VCaP (cell line): Measurements from ENCODE around the gene GRB10.

ENCODE experiments used
- H3K27ac ChIP-seq: fragments of 450-650 bp; 2 replicates; pipeline ENCODE4 v1.5.1; 2017
- TF ChIP-seq, protein P1 (sequence below): fragments of 450-650 bp; conservative IDR thresholded peaks from 2 replicates; pipeline ENCODE4 v1.5.1; 2017; ENCODE audit warnings: mild to moderate bottlenecking, moderate library complexity

The GRB10 gene

DNA sequence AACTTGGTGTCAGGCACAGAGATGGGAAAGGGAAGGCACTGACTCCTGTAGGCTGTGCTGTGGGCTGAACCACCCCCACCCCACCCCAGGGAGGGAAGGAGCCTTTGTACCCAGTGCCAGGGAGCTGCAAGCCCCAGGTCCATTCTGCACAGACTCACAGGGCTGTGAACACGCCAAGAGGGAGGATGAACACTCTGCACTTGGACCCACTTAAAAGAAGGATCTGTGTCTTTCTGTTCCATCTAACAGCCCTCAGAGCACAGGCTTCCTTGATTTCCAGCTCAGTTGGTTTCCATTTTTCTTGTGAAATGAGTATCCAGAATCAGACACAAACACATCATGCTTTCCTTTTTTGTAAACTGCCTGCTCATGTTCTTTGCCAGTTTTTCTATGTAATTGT lies 84.9 kb downstream of the GRB10 start:
- H3K27ac ChIP-seq, result peak overlapping the region; percentile 73
- TF ChIP-seq, protein P1, sequence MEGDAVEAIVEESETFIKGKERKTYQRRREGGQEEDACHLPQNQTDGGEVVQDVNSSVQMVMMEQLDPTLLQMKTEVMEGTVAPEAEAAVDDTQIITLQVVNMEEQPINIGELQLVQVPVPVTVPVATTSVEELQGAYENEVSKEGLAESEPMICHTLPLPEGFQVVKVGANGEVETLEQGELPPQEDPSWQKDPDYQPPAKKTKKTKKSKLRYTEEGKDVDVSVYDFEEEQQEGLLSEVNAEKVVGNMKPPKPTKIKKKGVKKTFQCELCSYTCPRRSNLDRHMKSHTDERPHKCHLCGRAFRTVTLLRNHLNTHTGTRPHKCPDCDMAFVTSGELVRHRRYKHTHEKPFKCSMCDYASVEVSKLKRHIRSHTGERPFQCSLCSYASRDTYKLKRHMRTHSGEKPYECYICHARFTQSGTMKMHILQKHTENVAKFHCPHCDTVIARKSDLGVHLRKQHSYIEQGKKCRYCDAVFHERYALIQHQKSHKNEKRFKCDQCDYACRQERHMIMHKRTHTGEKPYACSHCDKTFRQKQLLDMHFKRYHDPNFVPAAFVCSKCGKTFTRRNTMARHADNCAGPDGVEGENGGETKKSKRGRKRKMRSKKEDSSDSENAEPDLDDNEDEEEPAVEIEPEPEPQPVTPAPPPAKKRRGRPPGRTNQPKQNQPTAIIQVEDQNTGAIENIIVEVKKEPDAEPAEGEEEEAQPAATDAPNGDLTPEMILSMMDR, result no peak

DNA sequence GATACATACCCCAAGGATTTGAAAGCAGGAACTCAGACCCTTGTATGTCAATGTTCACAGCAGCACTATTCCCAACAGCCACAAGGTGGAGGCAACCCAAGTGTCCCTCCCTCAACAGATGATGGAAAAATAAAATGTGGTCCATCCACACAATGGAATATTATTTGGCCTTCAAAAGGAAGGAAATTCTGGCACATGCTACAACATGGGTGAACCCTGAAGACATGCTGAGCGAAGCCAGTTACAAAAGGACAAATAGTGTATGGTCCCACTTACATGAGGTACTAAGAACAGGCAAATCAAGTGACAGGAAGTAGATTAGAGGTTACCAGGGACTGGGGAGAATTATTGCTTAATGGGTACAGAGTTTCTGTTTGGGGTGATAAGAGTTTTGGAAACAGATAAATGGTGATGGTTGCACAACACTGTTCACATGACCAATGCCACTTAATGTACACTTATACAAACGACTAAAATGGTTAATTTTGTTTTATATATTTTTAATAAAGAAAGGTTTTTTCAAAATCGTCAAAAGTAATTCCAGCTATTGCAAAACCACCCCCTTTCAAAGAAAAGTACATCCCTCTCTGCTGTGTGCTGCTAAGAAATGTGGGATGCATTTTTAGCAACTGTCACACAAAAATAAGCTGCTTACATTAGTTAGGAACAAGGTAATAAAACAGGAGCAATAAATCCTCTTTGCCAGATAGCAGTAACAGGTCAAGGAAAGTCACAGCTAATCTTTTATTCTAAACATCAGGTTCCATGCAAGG lies 85.7 kb downstream of the GRB10 start:
- peak overlapping the region; percentile 73 for H3K27ac ChIP-seq
- TF ChIP-seq, protein P1, result peak; percentile 65

DNA sequence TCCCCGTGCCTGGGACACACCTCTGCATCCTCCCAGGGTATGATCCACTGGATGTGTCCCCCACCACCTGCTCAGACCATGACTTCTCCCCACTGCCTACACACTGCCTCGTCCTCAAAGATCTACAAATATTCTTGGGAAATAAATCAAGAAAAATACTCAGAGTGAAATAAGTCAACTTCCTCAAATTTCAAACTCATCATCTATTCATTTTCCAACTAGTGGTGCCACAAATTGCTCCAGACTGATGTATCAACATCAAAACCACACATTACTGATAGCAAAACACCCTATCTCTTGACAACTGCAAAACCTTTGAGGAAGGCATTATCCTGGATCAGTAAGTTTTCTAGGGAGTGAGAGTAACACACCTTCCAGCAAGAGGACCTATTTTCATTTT lies 87.7 kb downstream of the GRB10 start:
- H3K27ac ChIP-seq, result no peak overlapping the region
- TF ChIP-seq, protein P1, result no peak

DNA sequence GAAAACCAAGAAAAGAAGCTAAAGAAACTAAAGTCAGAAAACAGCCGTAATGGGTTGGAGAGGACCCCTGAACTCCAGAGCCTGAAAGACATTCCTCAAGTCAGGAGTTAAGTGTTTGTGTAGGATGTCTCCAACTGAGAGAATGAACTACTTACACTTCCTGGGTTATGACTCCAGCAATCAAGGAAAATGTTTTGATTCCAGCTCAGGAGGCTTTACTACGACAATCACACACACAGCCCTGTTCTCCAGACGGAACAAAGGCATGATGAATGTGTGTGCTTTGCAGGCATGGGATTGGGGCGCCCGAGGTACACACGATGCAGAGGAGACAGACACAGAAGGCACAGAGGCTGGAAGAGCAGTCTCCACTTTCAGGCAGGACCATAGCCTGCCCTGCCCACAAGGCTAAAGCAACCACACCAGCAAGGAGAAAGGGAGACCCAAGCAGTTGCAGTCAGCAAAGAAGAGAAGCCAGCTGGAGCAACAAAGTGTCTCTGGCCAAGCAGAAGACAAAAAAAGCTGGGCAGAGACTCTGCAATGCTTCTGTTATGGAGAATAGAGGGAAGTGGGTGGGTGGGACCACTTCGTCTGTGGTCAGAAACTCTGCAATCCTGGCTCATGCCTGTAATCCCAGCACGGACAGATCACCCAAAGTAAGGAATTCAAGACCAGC lies 89.1 kb downstream of the GRB10 start:
- H3K27ac ChIP-seq, result no peak overlapping the region
- TF ChIP-seq, protein P1, result no peak

DNA sequence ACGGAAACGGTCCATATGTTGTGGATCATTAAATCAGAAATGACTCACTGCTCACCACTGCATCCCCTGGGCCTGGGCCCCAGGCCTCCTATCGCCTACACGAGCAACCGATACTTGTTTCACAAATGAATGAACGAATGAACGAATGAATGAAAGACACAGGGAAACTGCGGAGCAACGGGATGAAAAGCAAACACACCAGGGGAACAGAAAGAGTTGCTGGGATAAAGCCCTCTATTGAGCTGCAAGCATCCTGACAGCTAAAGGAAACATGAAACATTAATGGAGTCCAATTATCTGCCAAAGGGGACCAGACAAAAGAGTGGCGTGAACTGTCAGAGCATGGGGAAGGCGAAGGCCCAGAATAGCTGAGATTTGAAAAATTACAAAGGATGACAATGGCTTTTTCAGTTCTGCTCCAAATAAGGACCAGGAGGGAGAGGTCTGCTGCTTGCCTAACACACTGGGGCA lies 92.1 kb downstream of the GRB10 start:
- no peak overlapping the region for H3K27ac ChIP-seq
- TF ChIP-seq, protein P1, result no peak

DNA sequence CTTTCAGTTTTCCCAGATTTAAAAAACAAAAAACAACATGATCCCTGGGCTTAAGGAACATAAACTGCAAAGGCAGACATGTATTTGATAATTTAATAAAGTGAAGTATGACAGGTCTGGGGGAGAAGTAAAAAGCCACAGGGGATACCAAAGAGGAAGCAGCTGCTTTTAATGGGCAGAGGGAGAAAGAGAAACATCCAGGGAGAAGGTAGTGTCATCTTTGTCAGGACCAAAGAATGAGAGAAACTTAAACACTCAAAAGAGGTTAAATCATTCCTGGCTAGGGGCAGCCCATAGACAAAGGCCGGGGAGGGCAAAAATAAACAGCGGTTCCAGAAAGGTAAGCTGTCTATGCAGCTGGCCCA lies 94.5 kb downstream of the GRB10 start:
- TF ChIP-seq, protein P1, result no peak

DNA sequence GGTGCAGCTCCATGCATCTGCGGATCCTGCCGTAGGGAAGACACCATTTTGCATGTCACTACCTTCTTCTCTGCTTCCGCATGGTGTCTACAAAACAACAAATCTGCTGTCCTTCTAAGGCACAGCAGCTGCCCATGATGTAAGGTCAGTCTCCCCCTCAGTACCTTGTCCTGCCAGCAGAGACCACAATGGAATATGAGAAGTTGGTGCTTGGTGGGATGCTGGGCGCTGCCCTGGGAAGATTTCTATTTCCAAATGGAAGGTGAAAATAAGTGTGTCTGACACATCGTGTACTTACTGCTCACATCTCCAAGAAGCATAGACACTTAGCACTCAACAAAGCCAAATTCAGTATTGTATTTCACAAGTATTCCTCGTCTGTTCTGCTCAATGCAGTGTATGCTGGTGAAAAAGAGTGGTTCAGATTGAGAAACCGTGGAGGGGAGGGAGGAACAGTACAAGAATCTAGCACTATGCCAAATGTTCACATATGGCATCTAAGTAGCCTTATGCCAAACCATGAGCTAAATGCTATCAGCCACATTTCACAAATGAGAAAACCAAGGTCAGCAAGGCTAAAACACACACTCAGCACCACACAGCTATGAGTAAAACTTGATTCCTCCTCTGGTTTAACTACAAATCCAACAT lies 95.0 kb downstream of the GRB10 start:
- TF ChIP-seq, protein P1, result no peak
- H3K27ac ChIP-seq, result peak overlapping the region; percentile 92; the same call in 1 of the 2 replicates

More for the DNA sequence above, 94.5 kb downstream of the GRB10 start:
- H3K27ac ChIP-seq, result no peak overlapping the region
